HepG2 (cell line): ENCODE data around the gene CSNK1D. TPM values are rescaled to one million over a fixed set of nuclear protein-coding genes. Genes with fewer than 3 reads are reported as not detected.

Experiments used
- CHCHD3 ChIP-seq: sonication (generic); formaldehyde crosslinking; IDR thresholded peaks from 2 replicates; pipeline ENCODE4 v1.8.0; 2022; ENCODE audit warnings: mild to moderate bottlenecking, missing genetic modification reagents, moderate library complexity
- DR1 ChIP-seq: sonication (generic); formaldehyde crosslinking; IDR thresholded peaks from 2 replicates; pipeline ENCODE4 v1.8.0; 2021; ENCODE audit warnings: mild to moderate bottlenecking, missing genetic modification reagents, inconsistent platforms
- DZIP1 ChIP-seq: sonication (generic); formaldehyde crosslinking; IDR thresholded peaks from 2 replicates; pipeline ENCODE4 v1.5.0; 2020; ENCODE audit warnings: mild to moderate bottlenecking, missing genetic modification reagents
- FIP1L1 ChIP-seq: fragments of 200-400 bp; formaldehyde crosslinking; IDR thresholded peaks from 2 replicates; pipeline ENCODE4 v1.6.1; 2018; ENCODE audit warnings: low read depth, mild to moderate bottlenecking, low read length, moderate library complexity, borderline replicate concordance; ENCODE audit not compliant: insufficient read depth
- GLI4 ChIP-seq: sonication (generic); formaldehyde crosslinking; IDR thresholded peaks from 2 replicates; pipeline ENCODE4 v1.5.1; 2020; ENCODE audit warnings: missing genetic modification reagents, mild to moderate bottlenecking, moderate library complexity, borderline replicate concordance
- KLF9 ChIP-seq: IDR thresholded peaks from 2 replicates; pipeline ENCODE4 v1.6.1; 2016; ENCODE audit warnings: low read depth
- LBX2 ChIP-seq: sonication (generic); formaldehyde crosslinking; IDR thresholded peaks from 2 replicates; pipeline ENCODE4 v1.5.0; 2020; ENCODE audit warnings: missing genetic modification reagents, mild to moderate bottlenecking, borderline replicate concordance
- MED8 ChIP-seq: sonication (generic); formaldehyde crosslinking; IDR thresholded peaks from 2 replicates; pipeline ENCODE4 v1.8.1; 2023; ENCODE audit warnings: mild to moderate bottlenecking, missing genetic modification reagents; ENCODE audit not compliant: insufficient replicate concordance
- PRDM15 ChIP-seq: sonication (generic); formaldehyde crosslinking; IDR thresholded peaks from 2 replicates; pipeline ENCODE4 v1.4.0; 2020; ENCODE audit warnings: missing genetic modification reagents
- RBM22 ChIP-seq: fragments of 200-400 bp; formaldehyde crosslinking; optimal IDR thresholded peaks from 2 replicates; pipeline ENCODE3; 2017; ENCODE audit warnings: mild to moderate bottlenecking, low read length, moderate library complexity
- RFX1 ChIP-seq: fragments of 450-650 bp; IDR thresholded peaks from 2 replicates; pipeline ENCODE4 v1.6.1; 2017
- SCMH1 ChIP-seq: sonication (generic); formaldehyde crosslinking; IDR thresholded peaks from 2 replicates; pipeline ENCODE4 v1.9.0; 2021; ENCODE audit warnings: missing genetic modification reagents, mild to moderate bottlenecking, borderline replicate concordance
- SMAD1 ChIP-seq: sonication (generic); formaldehyde crosslinking; IDR thresholded peaks from 2 replicates; pipeline ENCODE4 v1.4.0; 2020; ENCODE audit warnings: missing genetic modification reagents, low read depth, mild to moderate bottlenecking, borderline replicate concordance
- ZBTB1 ChIP-seq: sonication (generic); formaldehyde crosslinking; IDR thresholded peaks from 2 replicates; pipeline ENCODE4 v1.4.0; 2020; ENCODE audit warnings: missing genetic modification reagents, borderline replicate concordance
- ZBTB14 ChIP-seq: sonication (generic); formaldehyde crosslinking; IDR thresholded peaks from 2 replicates; pipeline ENCODE4 v1.4.0; 2020; ENCODE audit warnings: missing genetic modification reagents
- ZC3H4 ChIP-seq: sonication (generic); formaldehyde crosslinking; IDR thresholded peaks from 2 replicates; pipeline ENCODE4 v1.4.0; 2020; ENCODE audit warnings: missing genetic modification reagents, borderline replicate concordance
- ZNF468 ChIP-seq: sonication (generic); formaldehyde crosslinking; IDR thresholded peaks from 2 replicates; pipeline ENCODE4 v1.8.0; 2022; ENCODE audit warnings: mild to moderate bottlenecking, moderate library complexity, missing genetic modification reagents
- ZNF550 ChIP-seq: sonication (generic); formaldehyde crosslinking; IDR thresholded peaks from 2 replicates; pipeline ENCODE4 v1.4.0; 2020; ENCODE audit warnings: mild to moderate bottlenecking, missing genetic modification reagents, borderline replicate concordance
- ZNF558 ChIP-seq: sonication (generic); formaldehyde crosslinking; IDR thresholded peaks from 2 replicates; pipeline ENCODE4 v1.9.0; 2022; ENCODE audit warnings: mild to moderate bottlenecking, missing genetic modification reagents, borderline replicate concordance
- ZNF572 ChIP-seq: sonication (generic); formaldehyde crosslinking; IDR thresholded peaks from 2 replicates; pipeline ENCODE4 v1.5.1; 2020; ENCODE audit warnings: mild to moderate bottlenecking, missing genetic modification reagents
- ZNF614 ChIP-seq: IDR thresholded peaks from 2 replicates; pipeline ENCODE4 v1.6.1; 2018; ENCODE audit warnings: missing biosample characterization, missing genetic modification reagents, inconsistent platforms, borderline replicate concordance
- polyA plus RNA-seq, 8 experiments: library from polyadenylated mRNA; depleted of rRNA in 3 of 8; stranded (reverse) in 7 of 8; unstranded in 1 of 8; fragments of >200 nt; fragmentation: Illumina TruSeq in 4 of 8; extraction: Trizol in 4 of 8; gene quantifications; 2 replicates each; pipeline versions ENCODE4 v1.2.1 to v1.2.3, GENCODE V29; 2011 to 2016; ENCODE audit warnings: low read depth in 4 of 8, missing spikeins in 1 of 8, mixed read lengths in 1 of 8; ENCODE audit not compliant: insufficient read depth in 1 of 8
- total RNA-seq, 5 experiments: library from RNA; depleted of rRNA; stranded (reverse); fragments of >200 nt; fragmentation: Illumina TruSeq; extraction: Trizol; gene quantifications; 2 replicates each; pipeline ENCODE4 v1.2.3, GENCODE V29; 2016; ENCODE audit warnings: low read depth in 1 of 5

Gene CSNK1D
- total and polyA plus RNA-seq, 2 of the 13 experiments (the other 11 are each of a cell fraction or from before 2014, with no cell fraction given), result 31.5 to 128 TPM

GRCh38 chr17:82236142-82236971 lies 37.1 kb downstream of the CSNK1D start (continued):
- TF ChIP-seq ZBTB14 (peak; percentile 57), ZNF550 (CRISPR knock-in tag) (0 out of 2 replicates have a peak, but pooled peaks have one; percentile 40), PRDM15 (CRISPR knock-in tag) (peak; percentile 78; the same call in 1 of the 2 replicates), FIP1L1 (peak; percentile 79; the same call in 1 of the 2 replicates), SCMH1 (CRISPR knock-in tag) (no peak), ZNF572 (peak; percentile 83; the same call in 1 of the 2 replicates), CHCHD3 (CRISPR knock-in tag) (peak; percentile 94), GLI4 (CRISPR knock-in tag) (no peak), DR1 (CRISPR knock-in tag) (peak; percentile 87), MED8 (no peak), ZBTB1 (CRISPR knock-in tag) (no peak; the same call in 1 of the 2 replicates), ZNF468 (CRISPR knock-in tag) (peak; percentile 74; the same call in 1 of the 2 replicates), ZNF558 (CRISPR knock-in tag) (peak; percentile 99), KLF9 (CRISPR knock-in tag) (peak; percentile 97; the same call in 1 of the 2 replicates), LBX2 (no peak), RBM22 (peak; percentile 13), ZC3H4 (CRISPR knock-in tag) (no peak), RFX1 (no peak), SMAD1 (CRISPR knock-in tag) (peak; percentile 99; the same call in 1 of the 2 replicates), DZIP1 (CRISPR knock-in tag) (peak; percentile 93), ZNF614 (CRISPR knock-in tag) (peak; percentile 94)
